Stimulated activated CD4-positive, alpha-beta T cell treated with anti-CD3 and anti-CD28 coated beads, Interleukin-2, amount 100 ng/mL, for 24 hours (primary cell): ENCODE measurements around the gene IRF2BP1.

Experiments
- DNase-seq, 2 donors: peaks; one replicate each; pipeline ENCODE4 v3.0.0-alpha.2; 2020

IRF2BP1 gene

GRCh38 chr19:45860359-45861259 is 25.3 kb downstream of the IRF2BP1 start:
- DNase-seq, result no peak

- DNase-seq, result no peak
These were observed 31.7 kb downstream of the IRF2BP1 start for GRCh38 chr19:45854167-45854778.

GRCh38 chr19:45852983-45853382 is 33.0 kb downstream of the IRF2BP1 start:
- DNase-seq, result no peak

- no peak for DNase-seq
These were observed 33.7 kb downstream of the IRF2BP1 start for GRCh38 chr19:45852145-45852750.

GRCh38 chr19:45848922-45849321 is 37.0 kb downstream of the IRF2BP1 start:
- no peak for DNase-seq

- no peak for DNase-seq
These were observed 38.3 kb downstream of the IRF2BP1 start for GRCh38 chr19:45847663-45848062.

- DNase-seq, result no peak
These were observed 43.7 kb downstream of the IRF2BP1 start for GRCh38 chr19:45842198-45842597.

- no peak for DNase-seq
These were observed 51.0 kb downstream of the IRF2BP1 start for GRCh38 chr19:45834970-45835369.
